COR-L47 (cell line): ENCODE measurements around the gene AHCYL2.
"Not testable (repeated sequence)": the region's sequence is repeated elsewhere in the genome, so short reads cannot be mapped to it uniquely, and the experiment has no call there.

Experiments
- DNase-seq: peaks from one replicate; lab custom pipeline; 2025; lab: John Stamatoyannopoulos, UW

The AHCYL2 gene

DNA sequence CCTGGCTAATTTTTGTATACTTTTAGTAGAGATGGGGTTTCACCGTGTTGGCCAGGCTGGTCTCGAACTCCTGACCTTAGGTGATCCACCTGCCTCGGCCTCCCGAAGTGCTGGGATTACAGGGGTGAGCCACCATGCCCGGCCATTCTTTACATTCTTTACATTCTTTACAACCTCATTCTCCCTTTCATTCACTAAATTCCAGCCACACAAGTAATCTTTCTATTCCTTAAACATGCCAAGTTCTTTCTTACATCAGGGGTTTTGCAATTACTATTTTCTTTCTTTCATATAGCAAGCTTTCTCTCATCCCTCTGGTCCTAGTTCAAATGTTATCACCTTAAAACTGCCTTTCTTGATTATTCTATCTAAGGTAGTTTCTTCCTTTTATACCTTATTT is 128.3 kb downstream of the AHCYL2 start:
- DNase-seq: not testable (repeated sequence)

DNA sequence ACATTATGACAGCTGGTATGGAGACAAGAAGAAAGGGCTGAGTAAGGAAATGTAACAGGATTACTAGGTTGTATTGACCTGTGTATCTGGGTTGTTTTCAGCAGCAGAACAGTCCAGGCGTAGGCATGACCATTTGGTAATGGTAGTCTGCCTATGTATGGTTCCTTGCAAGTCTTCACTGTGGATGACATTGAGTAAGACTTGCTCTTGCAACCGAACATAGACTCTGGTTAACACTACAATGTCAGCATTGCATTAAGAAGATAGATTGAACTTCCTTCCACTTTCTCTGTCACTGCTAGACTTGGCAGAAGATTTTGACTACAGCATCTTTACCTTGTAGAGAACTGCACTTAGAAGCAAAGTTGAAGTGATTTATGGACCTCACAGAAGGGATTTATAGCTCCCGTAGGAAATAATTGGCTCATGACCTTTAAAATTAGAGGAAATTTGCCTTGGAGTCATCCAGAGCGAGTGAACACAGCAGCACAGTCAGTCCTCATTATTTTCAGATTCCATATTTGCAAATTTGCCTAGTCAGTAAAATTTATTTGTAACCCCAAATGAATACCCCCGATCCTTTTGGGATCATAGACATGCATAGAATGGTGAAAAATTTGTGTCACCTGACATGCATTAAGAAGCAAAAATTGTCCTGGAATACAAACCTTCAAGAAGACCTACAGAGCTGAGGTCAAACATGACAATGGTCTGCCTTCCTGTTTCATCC is 129.8 kb downstream of the AHCYL2 start:
- DNase-seq: no peak

DNA sequence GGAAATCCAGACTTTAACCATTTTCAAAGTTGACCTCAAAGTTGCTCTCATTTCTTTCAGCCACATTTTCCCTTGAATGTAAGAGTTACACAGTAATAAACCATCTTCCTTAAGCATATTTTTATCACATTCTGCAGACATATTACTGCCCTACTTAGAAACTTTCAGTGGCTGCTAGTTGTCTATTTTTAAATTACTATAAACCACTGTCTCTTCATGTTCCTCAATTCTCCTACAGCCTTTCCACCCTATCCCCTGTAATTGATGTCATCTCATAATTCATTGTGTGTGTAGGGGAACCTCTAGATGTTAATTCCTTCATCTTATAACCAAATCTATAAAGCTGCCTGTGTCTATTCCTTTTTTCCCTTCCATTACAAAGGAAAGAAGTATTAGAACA is 131.3 kb downstream of the AHCYL2 start:
- no peak for DNase-seq

DNA sequence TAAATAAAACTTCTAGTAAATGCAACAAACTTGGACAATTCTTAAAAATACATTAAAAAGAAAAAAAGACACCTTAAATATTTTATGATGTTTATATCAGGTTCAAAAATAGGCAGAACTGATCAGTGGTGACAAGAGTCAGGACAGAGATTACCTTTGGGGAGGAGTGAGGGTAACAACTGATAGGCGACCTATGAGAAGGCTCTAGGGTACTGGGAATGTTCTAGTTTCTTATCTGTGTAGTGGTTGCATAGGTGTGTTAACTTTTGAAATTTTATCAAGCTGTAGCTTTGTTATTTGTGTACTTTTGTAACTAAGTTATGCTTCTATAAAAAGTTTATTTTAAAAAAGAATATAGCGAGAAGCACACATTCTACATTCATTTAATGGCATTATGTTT is 134.3 kb downstream of the AHCYL2 start:
- no peak for DNase-seq

DNA sequence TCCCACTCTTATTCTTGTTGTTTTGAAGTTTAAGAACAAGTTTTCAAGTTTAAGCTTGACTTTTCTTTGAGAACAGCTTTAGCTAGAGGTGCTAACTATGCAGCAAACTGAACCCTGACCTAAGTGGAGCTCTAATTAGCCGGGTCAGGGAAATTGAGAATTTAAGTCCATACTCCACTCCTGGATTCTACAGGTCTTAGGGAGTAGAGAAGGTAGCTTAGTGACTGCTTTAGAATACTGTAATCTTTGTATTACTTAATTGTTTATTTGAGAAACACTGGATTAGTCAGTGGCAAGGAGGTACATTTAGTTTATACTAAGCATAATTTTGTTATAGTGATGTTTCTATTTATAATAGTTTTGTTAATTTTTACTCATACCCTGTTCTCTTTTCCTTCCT is 134.8 kb downstream of the AHCYL2 start:
- no peak for DNase-seq

DNA sequence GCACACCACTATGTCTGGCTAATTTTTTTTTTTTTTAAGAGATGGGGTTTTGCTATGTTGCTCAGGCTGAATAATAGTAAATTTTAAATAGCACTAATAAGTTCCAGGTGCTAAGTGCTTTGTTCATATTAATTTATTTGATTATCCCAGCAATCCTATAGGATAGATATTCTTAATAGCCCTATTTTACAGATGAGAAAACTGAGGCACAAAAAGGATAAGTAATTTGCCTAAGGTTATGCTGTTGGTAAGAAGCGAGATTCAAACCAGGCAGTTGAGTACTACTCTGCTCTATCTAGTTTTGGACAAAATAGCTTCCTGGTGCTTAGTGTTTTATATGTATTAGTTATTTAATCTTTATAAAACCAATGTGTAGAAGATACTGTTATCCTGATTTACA is 136.9 kb downstream of the AHCYL2 start:
- no peak for DNase-seq

DNA sequence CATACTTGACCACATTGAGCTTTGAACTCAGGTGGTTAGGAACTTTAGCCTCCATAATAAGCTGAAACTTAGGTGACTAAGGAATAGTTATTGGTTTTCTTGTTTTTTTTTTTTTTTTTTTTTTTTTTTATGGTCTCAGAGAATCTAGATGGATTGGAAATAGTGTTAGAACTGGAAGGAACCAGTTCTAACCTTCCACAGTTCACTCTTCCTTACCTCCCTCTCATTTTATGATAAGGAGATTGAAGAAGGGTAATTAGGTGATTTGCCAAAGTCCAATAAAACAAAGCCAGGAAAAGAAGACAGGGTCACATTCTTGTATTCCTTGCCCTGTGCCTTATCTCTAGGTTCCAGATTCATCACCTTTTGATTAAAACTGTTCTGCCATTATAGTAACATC is 137.7 kb downstream of the AHCYL2 start:
- no peak for DNase-seq

DNA sequence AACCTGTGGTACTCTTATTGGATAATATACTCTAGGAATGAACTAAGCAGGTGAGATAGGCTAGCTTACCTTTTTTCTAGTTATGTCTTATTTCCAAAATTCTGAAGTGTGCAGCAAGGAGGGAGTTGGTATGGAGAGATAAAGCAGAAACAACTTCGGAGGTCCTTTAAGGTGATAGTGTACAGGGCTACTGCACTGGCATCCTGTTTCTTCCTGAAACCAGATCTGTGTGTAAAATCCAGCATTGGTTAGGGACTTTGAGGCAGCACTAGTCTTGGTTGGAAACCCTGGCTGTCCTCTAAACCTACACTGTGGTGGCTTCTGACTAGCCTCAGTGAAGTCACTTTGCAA is 142.5 kb downstream of the AHCYL2 start:
- no peak for DNase-seq

DNA sequence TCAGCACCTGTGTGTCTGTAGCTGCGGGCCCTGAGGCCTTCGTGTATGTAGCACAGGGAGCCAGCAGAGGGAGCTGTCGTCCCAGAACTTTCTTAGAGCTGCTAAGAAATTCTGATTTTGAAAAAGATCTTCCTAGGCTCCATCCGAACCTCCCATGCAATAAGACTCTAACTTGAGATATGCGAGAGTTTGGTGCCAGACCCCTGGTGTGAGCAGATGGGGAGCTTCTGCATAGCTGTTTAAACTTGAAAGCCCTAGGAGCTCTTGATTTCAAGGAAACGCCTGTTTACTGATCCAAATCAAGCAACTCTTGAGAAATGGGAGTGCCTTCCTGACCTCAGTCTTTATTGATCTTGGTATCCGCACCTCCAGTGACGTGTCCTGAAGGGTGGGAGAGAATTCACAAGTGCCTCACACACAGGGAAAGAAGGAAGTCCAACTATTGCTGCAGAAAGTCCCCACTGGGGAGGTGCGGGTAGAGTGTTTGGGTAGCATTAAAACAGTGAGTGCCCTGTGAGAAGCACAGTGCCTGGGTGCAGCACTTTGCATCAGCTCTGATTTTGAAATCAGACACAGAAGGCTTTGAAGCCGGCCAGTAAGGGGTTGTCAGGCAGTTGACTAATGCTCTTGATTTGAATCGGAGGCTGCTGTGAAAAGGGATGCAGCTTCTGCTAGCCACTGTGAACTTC is 143.0 kb downstream of the AHCYL2 start:
- DNase-seq: peak; percentile 56

DNA sequence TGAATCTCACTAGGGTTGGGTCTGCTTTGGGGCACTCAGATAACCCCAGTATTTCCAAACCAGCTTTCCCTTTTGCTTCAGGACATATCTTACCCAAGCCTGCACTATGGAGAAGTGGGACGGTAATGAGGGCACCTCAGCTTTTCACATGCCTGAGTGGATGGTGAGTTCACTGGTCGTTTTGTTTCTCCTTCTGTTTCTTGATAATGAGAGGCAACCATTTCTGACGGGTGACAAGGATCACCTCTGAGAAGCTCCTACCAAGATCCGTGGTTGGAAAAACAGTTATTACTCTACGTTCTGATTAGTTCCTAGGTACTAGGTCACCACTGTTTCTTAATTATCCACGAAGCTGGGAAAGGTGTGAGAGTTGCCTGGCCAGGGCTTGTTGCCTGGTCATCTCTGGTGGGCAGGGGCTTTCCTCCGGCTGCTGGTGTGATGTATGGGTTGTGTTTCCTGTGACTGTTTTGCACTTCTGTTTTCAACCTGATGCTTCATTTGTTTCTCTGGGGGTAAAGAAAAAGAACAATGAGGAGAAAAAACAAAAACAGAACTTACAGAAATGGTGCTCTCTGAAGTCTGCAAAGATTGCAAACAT is 143.7 kb downstream of the AHCYL2 start:
- DNase-seq: no peak

DNA sequence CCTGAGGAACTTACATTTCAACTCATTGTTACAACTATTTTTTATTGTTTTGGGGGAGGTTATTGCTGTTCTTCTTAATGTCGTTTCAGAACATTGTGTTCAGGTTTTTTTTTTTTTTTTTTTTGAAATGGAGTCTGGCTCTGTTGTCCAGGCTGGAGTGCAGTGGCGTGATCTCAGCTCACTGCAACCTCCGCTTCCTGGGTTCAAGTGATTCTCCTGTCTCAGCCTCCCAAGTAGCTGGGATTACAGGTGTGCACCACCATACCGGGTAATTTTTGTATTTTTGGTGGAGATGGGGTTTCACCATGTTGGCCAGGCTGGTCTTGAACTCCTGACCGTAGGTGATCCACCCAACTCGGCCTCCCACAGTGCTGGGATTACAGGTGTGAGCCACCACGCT is 144.6 kb downstream of the AHCYL2 start:
- DNase-seq: not testable (repeated sequence)

DNA sequence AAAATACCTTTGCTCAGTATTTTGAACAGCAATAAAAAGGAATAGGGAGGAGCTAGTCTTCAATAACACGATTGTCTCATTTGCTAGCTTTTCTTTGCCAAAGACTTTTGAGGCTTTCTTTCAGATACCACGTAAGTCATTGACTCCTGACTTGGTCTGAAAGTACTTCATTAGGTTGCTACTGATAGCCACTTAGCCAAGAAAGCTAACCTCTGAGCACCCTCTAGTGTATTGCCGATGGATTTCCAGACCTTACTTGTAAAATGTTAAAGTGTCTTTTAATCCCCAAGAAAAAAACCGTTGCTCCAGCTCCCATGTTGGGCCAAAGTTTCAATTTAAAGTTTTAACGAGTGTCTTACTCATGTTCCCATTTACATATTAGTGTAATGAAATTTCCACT is 146.0 kb downstream of the AHCYL2 start:
- no peak for DNase-seq

DNA sequence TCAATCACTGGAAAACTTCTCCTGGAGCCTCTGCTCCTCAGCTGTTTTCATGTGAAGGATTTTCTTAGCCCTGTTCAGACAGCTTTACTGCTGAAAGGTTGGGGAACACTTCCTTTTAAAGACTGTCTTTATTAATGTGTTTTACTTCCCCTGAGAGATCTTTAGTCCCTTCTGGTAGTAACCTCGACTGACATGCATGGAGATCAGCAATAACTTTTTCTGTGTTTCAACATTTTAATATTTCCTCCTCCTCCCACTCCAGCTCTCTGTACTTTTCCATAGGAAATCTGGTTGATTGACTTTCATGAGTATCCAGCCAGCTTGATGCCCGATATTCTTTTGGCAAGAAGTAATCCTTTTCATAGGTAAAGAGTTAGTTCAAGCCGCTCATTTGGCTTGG is 146.7 kb downstream of the AHCYL2 start:
- DNase-seq: no peak

DNA sequence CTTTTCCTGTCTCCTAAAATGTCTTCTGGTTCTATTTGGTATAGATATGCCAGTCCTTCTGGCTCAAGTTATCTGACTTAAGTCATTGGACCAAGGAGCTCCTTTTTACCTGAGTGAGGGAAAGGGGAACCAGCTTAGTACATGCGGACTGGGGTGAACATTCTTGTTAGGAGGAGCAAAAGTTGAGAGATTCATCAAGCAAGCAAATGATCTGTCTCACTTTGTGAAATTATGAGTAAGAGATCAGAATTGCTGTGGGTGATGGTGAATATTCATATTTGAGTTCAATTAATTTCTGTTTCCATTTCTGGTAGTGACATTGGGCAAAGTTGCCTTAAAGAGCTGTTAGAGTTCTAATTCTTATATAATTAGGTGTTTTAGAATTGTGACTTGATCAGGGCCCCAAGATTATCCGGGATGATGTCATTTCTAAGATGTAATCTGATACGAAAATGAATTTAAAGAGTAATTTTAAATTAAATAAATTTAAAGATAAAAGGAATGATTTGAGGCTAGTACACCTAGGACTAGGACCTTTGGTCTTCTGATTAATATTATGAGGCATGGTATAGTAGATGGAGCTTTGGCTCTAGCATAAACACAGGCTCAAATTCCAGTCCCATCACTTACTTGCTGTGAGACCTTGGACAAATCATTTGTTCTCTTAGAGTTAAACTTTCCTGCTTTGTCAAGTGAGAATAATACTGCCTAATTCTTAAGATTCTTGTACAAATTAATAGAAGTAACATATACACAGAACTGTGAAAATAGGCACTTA is 149.0 kb downstream of the AHCYL2 start:
- no peak for DNase-seq

DNA sequence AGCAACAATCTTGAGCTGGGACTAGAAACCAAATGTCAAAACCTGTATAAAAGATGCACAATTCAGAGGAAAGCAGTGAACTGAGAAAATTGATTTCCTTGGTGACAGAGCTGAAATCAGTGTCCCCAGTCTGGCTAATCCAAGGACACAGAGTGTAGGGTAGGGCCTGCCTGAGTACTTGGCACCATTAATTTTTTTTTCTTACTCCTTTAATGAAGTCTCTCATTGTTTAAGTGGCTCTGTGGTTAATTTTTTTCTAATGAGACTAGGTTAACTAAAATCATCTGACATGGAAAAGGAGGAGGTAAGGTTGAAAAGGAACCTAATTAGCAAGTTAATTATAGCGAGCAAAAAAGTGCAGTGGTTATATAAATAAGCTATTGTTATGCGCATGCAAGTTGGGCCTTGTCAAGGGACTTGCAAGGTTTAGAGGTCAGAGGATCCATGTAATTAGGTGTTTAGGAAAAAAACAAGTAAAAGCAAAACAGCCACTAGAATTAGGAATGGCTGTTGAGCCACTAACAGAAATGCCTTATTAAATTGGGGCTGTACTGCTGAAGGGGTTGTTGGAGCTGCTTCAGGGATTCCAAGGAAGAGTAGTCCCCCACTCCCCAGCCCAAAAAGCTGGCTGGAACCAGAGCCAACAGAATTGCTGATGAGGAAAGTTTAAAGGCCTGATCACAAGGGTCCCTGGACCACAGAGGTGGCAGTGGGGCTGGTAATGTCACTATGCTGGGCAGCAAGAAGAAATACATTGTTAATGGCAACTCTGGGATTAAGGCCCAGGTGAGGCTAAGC is 150.5 kb downstream of the AHCYL2 start:
- peak; percentile 61 for DNase-seq

DNA sequence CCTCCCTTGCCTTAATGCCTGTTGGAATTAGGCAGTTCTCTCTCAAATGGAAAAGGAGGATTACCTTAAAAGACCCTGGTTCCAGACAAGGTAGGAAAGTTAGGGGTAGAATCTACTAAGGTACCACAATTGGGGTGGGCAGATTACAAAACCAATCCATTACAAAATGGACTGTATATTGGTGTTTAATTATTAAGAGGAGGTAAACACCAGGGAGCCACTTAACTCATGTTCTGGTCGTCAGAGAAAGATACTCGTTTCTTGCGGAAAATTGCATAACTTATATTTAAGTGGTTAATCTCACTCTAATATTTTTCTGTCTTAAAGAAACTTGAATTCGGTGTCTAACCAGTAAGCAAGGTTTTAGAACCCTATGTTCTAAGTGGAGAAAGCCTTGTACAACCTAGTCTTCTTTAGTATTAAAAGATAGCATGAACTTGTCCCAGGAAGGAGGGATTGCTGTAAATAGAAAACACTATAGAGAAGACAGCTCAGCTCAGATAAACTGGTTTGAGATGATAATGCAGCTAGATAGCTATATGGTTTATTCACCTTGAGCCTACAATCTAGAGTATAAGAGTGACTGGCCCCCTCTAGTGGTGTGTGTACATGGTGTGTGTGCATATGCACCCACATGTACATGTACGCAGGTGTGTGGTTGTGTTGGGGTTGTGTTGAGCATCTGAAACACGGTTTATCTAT is 151.4 kb downstream of the AHCYL2 start:
- peak; percentile 50 for DNase-seq

DNA sequence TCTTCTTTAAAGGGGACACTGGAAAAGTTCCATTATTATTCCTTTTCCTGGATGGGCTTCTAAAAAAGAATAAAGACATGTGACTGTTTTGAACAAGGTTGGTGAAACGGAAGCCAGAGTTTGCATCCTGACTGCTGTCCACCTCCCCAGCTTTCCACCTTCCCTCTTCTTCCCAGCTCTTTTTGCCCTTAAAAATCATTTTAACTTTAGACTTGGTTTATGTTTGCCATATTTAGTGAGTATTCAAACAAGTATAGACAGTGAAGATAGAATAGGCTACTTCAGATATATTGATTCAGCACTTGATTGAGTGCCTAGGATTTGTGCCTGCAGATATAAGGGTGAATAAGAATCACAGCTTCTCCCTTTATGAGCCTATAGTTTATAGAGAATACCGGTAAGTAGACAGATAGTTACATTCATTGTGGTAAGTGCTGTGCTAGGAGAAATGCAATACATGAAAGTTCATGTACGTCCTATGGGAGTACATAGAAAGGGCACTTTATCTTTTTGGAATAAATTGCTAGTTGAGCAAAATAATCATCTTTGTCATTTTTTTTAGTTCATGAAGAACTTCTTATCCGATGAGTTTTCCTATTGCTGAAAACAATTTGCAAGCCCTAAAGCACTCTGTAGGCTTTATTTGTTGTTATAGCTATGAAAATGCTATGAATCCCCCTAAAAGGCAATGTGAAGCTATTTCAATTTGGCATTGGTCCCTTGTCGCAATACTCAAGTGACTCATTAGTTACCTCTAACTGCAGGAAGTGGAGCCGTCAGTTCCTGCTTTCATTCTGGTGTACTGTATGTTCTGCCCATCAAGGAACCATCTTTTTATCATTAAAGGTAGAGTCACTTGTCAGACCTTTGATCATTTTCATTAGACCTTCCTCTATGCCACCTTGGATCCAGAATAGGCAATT is 152.2 kb downstream of the AHCYL2 start:
- no peak for DNase-seq

DNA sequence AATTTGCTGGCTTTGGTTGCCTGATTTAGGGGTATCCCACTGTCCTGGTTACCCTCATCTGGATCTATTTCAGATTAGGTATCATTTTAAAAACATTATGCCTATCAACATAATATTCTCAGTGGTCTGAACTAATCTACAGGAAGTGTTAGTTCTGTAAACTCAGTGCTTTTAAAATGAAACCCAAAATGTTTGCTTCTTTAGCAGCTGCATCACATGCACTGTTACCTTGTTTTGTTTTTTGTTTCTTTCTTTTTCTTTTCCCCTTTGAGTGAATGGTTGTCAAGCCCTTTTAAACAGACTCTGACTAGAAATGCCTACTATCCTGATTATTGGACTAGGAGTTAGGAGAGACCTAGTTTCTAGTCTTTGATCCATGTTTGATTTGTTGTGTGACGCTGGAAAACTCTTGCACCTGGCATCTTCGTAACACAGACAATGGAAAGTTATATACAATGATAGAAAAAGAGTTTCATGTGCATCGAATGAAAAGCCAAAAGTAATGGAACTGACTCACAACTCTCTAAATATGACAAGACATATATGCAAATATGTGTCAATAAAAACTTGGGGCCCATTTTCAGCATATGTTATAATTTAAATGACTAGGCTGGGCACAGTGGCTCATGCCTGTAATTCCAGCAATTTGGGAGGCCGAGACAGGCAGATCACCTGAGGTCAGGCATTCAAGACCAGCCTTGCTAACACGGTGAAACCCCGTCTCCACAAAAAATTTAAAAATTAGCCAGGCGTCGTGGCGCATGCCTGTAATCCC is 157.1 kb downstream of the AHCYL2 start:
- no peak for DNase-seq

DNA sequence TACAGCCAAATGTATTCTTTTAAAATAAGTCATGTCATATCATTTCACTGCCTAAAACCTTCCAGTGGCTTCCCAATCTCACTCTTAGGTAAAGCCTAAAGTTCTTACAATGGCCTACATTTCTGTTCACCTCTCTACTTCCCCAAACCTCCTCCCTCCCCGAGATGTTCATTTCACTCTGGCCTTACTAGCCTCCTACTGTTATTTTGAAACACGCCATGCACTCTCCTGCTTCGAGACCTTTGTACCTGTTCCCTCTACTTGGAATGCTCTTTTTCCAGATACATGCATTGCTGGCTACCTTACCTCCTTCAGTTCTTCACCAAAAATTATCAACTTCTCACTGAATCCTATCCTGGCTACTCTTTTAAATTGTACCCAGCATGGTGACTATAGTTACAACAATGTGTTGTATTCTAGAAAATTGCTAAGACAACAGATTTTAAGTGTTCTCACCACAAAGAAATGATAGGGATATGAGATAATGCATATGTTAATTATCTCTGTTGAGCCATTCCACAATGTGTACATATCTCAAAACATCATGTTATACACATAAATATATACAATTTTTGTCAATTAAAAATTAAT is 158.8 kb downstream of the AHCYL2 start:
- no peak for DNase-seq
